ENCODE data around the gene MFAP4.
A peak's percentile ranks its signal among the peaks of the same experiment; 100 is the strongest.

The MFAP4 gene

GRCh38 chr17:19409509-19409908 is 22.5 kb upstream of the MFAP4 start:
- DNase-seq = peak; percentile 91

- DNase-seq = no peak
These were observed 22.1 kb upstream of the MFAP4 start for GRCh38 chr17:19409066-19409465.

- no peak for DNase-seq
These were observed 21.3 kb upstream of the MFAP4 start for GRCh38 chr17:19408346-19408710.

- no peak for DNase-seq
These were observed 20.8 kb upstream of the MFAP4 start for GRCh38 chr17:19407601-19408345.

GRCh38 chr17:19405114-19405513 is 18.1 kb upstream of the MFAP4 start:
- DNase-seq = no peak

- DNase-seq = no peak
These were observed 17.3 kb upstream of the MFAP4 start for GRCh38 chr17:19404264-19404663.

- no peak for DNase-seq
These were observed 16.0 kb upstream of the MFAP4 start for GRCh38 chr17:19403021-19403420.

- DNase-seq = no peak
These were observed 15.2 kb upstream of the MFAP4 start for GRCh38 chr17:19402171-19402570.

GRCh38 chr17:19401321-19402010 is 14.5 kb upstream of the MFAP4 start:
- no peak for DNase-seq

- DNase-seq = peak; percentile 10
These were observed 12.9 kb upstream of the MFAP4 start for GRCh38 chr17:19399750-19400450.

GRCh38 chr17:19398301-19399181 is 11.6 kb upstream of the MFAP4 start:
- DNase-seq = peak; percentile 37

- DNase-seq = peak; percentile 60
These were observed 10.6 kb upstream of the MFAP4 start for GRCh38 chr17:19397556-19398041.

- no peak for DNase-seq
These were observed 5.3 kb upstream of the MFAP4 start for GRCh38 chr17:19392303-19392702.

- DNase-seq = no peak
These were observed 4.4 kb upstream of the MFAP4 start for GRCh38 chr17:19391432-19391831.

GRCh38 chr17:19390951-19391350 is 4.0 kb upstream of the MFAP4 start:
- DNase-seq = no peak

GRCh38 chr17:19388791-19389785 is 2.1 kb upstream of the MFAP4 start:
- DNase-seq = no peak

- DNase-seq = peak; percentile 81
These were observed 1.0 kb upstream of the MFAP4 start for GRCh38 chr17:19387921-19388521.

- peak; percentile 81 for DNase-seq
These were observed 700 bp downstream of the MFAP4 start for GRCh38 chr17:19386051-19386929.

GRCh38 chr17:19385521-19385983 is 1.4 kb downstream of the MFAP4 start:
- DNase-seq = no peak

Data from islet precursor cell (in vitro differentiated cells).